Thyroid gland (tissue), 4 donors: Measurements from ENCODE around the gene PTPA.

Experiments
- CTCF ChIP-seq, 6 experiments: fragments of 200-600 bp in 3 of 6; fragments of 450-650 bp in 3 of 6; sonication (generic) in 3 of 6; IDR thresholded peaks; one replicate each; pipeline ENCODE4 v1.5.1; 2016 to 2019; ENCODE audit warnings: antibody characterized with exemption in 6 of 6, mild to moderate bottlenecking in 2 of 6, inconsistent platforms in 1 of 6, moderate library complexity in 1 of 6
- POLR2A ChIP-seq, 2 donors: fragments of 450-650 bp; IDR thresholded peaks; one replicate each; pipeline ENCODE4 v1.6.1; 2017; ENCODE audit warnings: antibody characterized with exemption in 2 of 2, mild to moderate bottlenecking in 2 of 2, moderate library complexity in 1 of 2

DNA sequence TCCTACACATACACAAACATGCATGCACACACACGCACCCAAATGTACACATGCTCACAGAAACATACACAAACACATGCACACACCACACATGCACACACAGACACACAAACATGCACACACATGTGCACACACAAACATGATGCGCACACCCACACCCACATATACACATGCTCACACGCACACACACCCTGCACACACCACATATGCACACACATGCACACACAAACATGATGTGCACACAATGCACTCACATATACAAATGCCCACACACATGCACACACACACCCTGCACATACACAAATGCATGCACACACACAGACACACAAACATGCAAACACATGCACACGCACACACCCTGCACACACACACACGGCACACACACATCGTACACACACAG, 74.2 kb downstream of the PTPA start:
- TF ChIP-seq POLR2A (IDR thresholded peaks at IDR 0.05) (no peak), CTCF (IDR thresholded peaks at IDR 0.05) (no peak)
